HepG2 (cell line): ENCODE data around the gene RILPL1. TPM values are rescaled to one million over a fixed set of nuclear protein-coding genes. Genes with fewer than 3 reads are reported as not detected.

Source experiments
- FOXC1 ChIP-seq: sonication (generic); formaldehyde crosslinking; IDR thresholded peaks from 2 replicates; pipeline ENCODE4 v1.8.0; 2022; ENCODE audit warnings: mild to moderate bottlenecking, missing genetic modification reagents, borderline replicate concordance
- FOXM1 ChIP-seq: sonication (generic); formaldehyde crosslinking; IDR thresholded peaks from 2 replicates; pipeline ENCODE4 v1.5.0; 2020; ENCODE audit warnings: missing genetic modification reagents
- HNRNPH1 ChIP-seq: fragments of 200-400 bp; formaldehyde crosslinking; optimal IDR thresholded peaks from 2 replicates; pipeline ENCODE3; 2017; ENCODE audit warnings: mild to moderate bottlenecking, low read depth, low read length
- KAT7 ChIP-seq: IDR thresholded peaks from 2 replicates; pipeline ENCODE4 v1.6.1; 2018; ENCODE audit warnings: borderline replicate concordance, missing compliant biosample characterization
- KMT2B ChIP-seq: IDR thresholded peaks from 2 replicates; pipeline ENCODE4 v1.6.1; 2016; ENCODE audit warnings: missing genetic modification reagents, missing compliant biosample characterization
- MEIS1 ChIP-seq: sonication (generic); formaldehyde crosslinking; IDR thresholded peaks from 2 replicates; pipeline ENCODE4 v1.9.0; 2021; ENCODE audit warnings: mild to moderate bottlenecking, missing genetic modification reagents, moderate library complexity, borderline replicate concordance
- MNT ChIP-seq: fragments of 450-650 bp; IDR thresholded peaks from 2 replicates; pipeline ENCODE4 v1.6.1; 2016
- NPAS2 ChIP-seq: sonication (generic); formaldehyde crosslinking; IDR thresholded peaks from 2 replicates; pipeline ENCODE4 v1.8.0; 2022; ENCODE audit warnings: mild to moderate bottlenecking, missing genetic modification reagents, borderline replicate concordance
- PPARG ChIP-seq: conservative IDR thresholded peaks from 2 replicates; pipeline ENCODE4 v1.6.1; 2016; ENCODE audit warnings: missing biosample characterization, missing genetic modification reagents
- SP1 ChIP-seq, 2 experiments: fragments of 450-650 bp in 1 of 2; sonication (generic) in 1 of 2; formaldehyde crosslinking in 1 of 2; IDR thresholded peaks; 2 replicates each; pipeline versions ENCODE4 v1.4.0 to v1.6.1; 2016 to 2020; ENCODE audit warnings: missing genetic modification reagents in 1 of 2
- ZBTB1 ChIP-seq: sonication (generic); formaldehyde crosslinking; IDR thresholded peaks from 2 replicates; pipeline ENCODE4 v1.4.0; 2020; ENCODE audit warnings: missing genetic modification reagents, borderline replicate concordance
- ZMYM2 ChIP-seq: sonication (generic); formaldehyde crosslinking; IDR thresholded peaks from 2 replicates; pipeline ENCODE4 v1.8.0; 2022; ENCODE audit warnings: mild to moderate bottlenecking, missing genetic modification reagents
- ZNF138 ChIP-seq: sonication (generic); formaldehyde crosslinking; IDR thresholded peaks from 2 replicates; pipeline ENCODE4 v1.5.0; 2020; ENCODE audit warnings: mild to moderate bottlenecking, low read depth, missing genetic modification reagents
- ZNF205 ChIP-seq: IDR thresholded peaks from 2 replicates; pipeline ENCODE4 v1.6.1; 2018; ENCODE audit warnings: missing biosample characterization, missing genetic modification reagents
- ZNF260 ChIP-seq: sonication (generic); formaldehyde crosslinking; IDR thresholded peaks from 2 replicates; pipeline ENCODE4 v1.4.0; 2020; ENCODE audit warnings: missing genetic modification reagents, low read depth, mild to moderate bottlenecking, borderline replicate concordance
- ZNF282 ChIP-seq: fragments of 450-650 bp; IDR thresholded peaks from 2 replicates; pipeline ENCODE4 v1.6.1; 2018; ENCODE audit not compliant: partially characterized antibody
- ZNF343 ChIP-seq: sonication (generic); formaldehyde crosslinking; IDR thresholded peaks from 2 replicates; pipeline ENCODE4 v1.4.0; 2020; ENCODE audit warnings: mild to moderate bottlenecking, missing genetic modification reagents
- ZNF430 ChIP-seq: sonication (generic); formaldehyde crosslinking; IDR thresholded peaks from 2 replicates; pipeline ENCODE4 v1.9.0; 2021; ENCODE audit warnings: mild to moderate bottlenecking, missing genetic modification reagents
- ZNF441 ChIP-seq: sonication (generic); formaldehyde crosslinking; IDR thresholded peaks from 2 replicates; pipeline ENCODE4 v1.7.0; 2021; ENCODE audit warnings: missing genetic modification reagents, borderline replicate concordance
- ZNF558 ChIP-seq: sonication (generic); formaldehyde crosslinking; IDR thresholded peaks from 2 replicates; pipeline ENCODE4 v1.9.0; 2022; ENCODE audit warnings: mild to moderate bottlenecking, missing genetic modification reagents, borderline replicate concordance
- ZNF780A ChIP-seq: sonication (generic); formaldehyde crosslinking; IDR thresholded peaks from 2 replicates; pipeline ENCODE4 v1.8.0; 2022; ENCODE audit warnings: mild to moderate bottlenecking, missing genetic modification reagents, moderate library complexity
- ZSCAN29 ChIP-seq: sonication (generic); formaldehyde crosslinking; conservative IDR thresholded peaks from 2 replicates; pipeline ENCODE4 v1.4.0; 2020; ENCODE audit warnings: mild to moderate bottlenecking, missing genetic modification reagents
- polyA plus RNA-seq, 8 experiments: library from polyadenylated mRNA; depleted of rRNA in 3 of 8; stranded (reverse) in 7 of 8; unstranded in 1 of 8; fragments of >200 nt; fragmentation: Illumina TruSeq in 4 of 8; extraction: Trizol in 4 of 8; gene quantifications; 2 replicates each; pipeline versions ENCODE4 v1.2.1 to v1.2.3, GENCODE V29; 2011 to 2016; ENCODE audit warnings: low read depth in 4 of 8, missing spikeins in 1 of 8, mixed read lengths in 1 of 8; ENCODE audit not compliant: insufficient read depth in 1 of 8
- total RNA-seq, 5 experiments: library from RNA; depleted of rRNA; stranded (reverse); fragments of >200 nt; fragmentation: Illumina TruSeq; extraction: Trizol; gene quantifications; 2 replicates each; pipeline ENCODE4 v1.2.3, GENCODE V29; 2016; ENCODE audit warnings: low read depth in 1 of 5
- TF ChIP-seq, protein P1 (sequence below): sonication (generic); formaldehyde crosslinking; IDR thresholded peaks from 2 replicates; pipeline ENCODE4 v1.5.1; 2020; ENCODE audit warnings: missing genetic modification reagents, mild to moderate bottlenecking, borderline replicate concordance
- TF ChIP-seq, protein P2 (sequence below): sonication (generic); formaldehyde crosslinking; IDR thresholded peaks from 2 replicates; pipeline ENCODE4 v1.8.1; 2023; ENCODE audit warnings: mild to moderate bottlenecking, missing genetic modification reagents, borderline replicate concordance
- TF ChIP-seq, protein P3 (sequence below): IDR thresholded peaks from 2 replicates; pipeline ENCODE4 v1.6.1; 2016; ENCODE audit warnings: missing compliant biosample characterization, missing genetic modification reagents, borderline replicate concordance

RILPL1 gene
- total and polyA plus RNA-seq, 2 of the 13 experiments (the other 11 are each of a cell fraction or from before 2014, with no cell fraction given), result 5.8 to 28.4 TPM

GRCh38 chr12:123472438-123472849 lies 61.1 kb downstream of the RILPL1 start (continued):
- TF ChIP-seq, protein P1, sequence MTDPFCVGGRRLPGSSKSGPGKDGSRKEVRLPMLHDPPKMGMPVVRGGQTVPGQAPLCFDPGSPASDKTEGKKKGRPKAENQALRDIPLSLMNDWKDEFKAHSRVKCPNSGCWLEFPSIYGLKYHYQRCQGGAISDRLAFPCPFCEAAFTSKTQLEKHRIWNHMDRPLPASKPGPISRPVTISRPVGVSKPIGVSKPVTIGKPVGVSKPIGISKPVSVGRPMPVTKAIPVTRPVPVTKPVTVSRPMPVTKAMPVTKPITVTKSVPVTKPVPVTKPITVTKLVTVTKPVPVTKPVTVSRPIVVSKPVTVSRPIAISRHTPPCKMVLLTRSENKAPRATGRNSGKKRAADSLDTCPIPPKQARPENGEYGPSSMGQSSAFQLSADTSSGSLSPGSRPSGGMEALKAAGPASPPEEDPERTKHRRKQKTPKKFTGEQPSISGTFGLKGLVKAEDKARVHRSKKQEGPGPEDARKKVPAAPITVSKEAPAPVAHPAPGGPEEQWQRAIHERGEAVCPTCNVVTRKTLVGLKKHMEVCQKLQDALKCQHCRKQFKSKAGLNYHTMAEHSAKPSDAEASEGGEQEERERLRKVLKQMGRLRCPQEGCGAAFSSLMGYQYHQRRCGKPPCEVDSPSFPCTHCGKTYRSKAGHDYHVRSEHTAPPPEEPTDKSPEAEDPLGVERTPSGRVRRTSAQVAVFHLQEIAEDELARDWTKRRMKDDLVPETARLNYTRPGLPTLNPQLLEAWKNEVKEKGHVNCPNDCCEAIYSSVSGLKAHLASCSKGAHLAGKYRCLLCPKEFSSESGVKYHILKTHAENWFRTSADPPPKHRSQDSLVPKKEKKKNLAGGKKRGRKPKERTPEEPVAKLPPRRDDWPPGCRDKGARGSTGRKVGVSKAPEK (CRISPR knock-in tag), result 0 out of 2 replicates have a peak, but pooled peaks have one; percentile 37
- TF ChIP-seq MEIS1 (peak; percentile 61; the same call in 1 of the 2 replicates), FOXC1 (peak; percentile 89), ZNF260 (no peak), FOXM1 (CRISPR knock-in tag) (no peak), ZNF441 (CRISPR knock-in tag) (0 out of 2 replicates have a peak, but pooled peaks have one; percentile 50), MNT (no peak), NPAS2 (no peak), HNRNPH1 (no peak), ZNF205 (CRISPR knock-in tag) (peak; percentile 65; the same call in 1 of the 2 replicates), ZMYM2 (CRISPR knock-in tag) (peak; percentile 74; the same call in 1 of the 2 replicates), ZNF558 (peak; percentile 90; the same call in 1 of the 2 replicates), ZNF343 (CRISPR knock-in tag) (peak; percentile 58; the same call in 1 of the 2 replicates), KAT7 (CRISPR knock-in tag) (no peak; the same call in 1 of the 2 replicates), ZNF780A (CRISPR knock-in tag) (no peak), ZNF282 (no peak), ZNF138 (CRISPR knock-in tag) (no peak), ZBTB1 (CRISPR knock-in tag) (no peak), SP1 (IDR thresholded peaks at IDR 0.05) (no peak), SP1 (CRISPR knock-in tag; IDR thresholded peaks at IDR 0.05) (no peak), KMT2B (CRISPR knock-in tag) (peak; percentile 49; the same call in 1 of the 2 replicates), ZSCAN29 (CRISPR knock-in tag) (no peak), ZNF430 (CRISPR knock-in tag) (peak; percentile 69; the same call in 1 of the 2 replicates), PPARG (CRISPR knock-in tag) (peak; percentile 63)
- TF ChIP-seq, protein P2, sequence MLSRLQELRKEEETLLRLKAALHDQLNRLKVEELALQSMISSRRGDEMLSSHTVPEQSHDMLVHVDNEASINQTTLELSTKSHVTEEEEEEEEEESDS, result 0 out of 2 replicates have a peak, but pooled peaks have one; percentile 51
- TF ChIP-seq, protein P3, sequence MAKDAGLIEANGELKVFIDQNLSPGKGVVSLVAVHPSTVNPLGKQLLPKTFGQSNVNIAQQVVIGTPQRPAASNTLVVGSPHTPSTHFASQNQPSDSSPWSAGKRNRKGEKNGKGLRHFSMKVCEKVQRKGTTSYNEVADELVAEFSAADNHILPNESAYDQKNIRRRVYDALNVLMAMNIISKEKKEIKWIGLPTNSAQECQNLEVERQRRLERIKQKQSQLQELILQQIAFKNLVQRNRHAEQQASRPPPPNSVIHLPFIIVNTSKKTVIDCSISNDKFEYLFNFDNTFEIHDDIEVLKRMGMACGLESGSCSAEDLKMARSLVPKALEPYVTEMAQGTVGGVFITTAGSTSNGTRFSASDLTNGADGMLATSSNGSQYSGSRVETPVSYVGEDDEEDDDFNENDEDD, result 0 out of 2 replicates have a peak, but pooled peaks have one; percentile 52
